Right ventricle myocardium inferior (tissue), 1 donor: ENCODE data around the gene GJD3. TPM values are rescaled to one million over a fixed set of nuclear protein-coding genes. Genes with fewer than 3 reads are reported as not detected.
"Not testable (repeated sequence)": the region's sequence is repeated elsewhere in the genome, so short reads cannot be mapped to it uniquely, and the experiment has no call there.

ENCODE experiments used
- ATAC-seq: fragments of 200-7000 bp; cut with Tn5 transposase; one replicate; pipeline ENCODE4 v1.9.1; 2020; ENCODE audit warnings: mild to moderate bottlenecking, moderate library complexity
- DNase-seq: peaks from one replicate; pipeline ENCODE4 v3.0.0; 2021; ENCODE audit errors: missing footprints
- intact Hi-C: fragments of 100-400 bp; cut with DNase I; formaldehyde crosslinking; loops from one replicate; pipeline ENCODE4 v1.11.0; 2022
- long read RNA-seq: library from polyadenylated mRNA; unstranded; transcript quantifications from one replicate; pipeline ENCODE4 v2.0.0, GENCODE V29; 2021
- total RNA-seq: library from RNA; stranded (reverse); fragmentation: NEBNext Ultra II Directional; extraction: Animal tissue kit (Norgen Biotek cat#: 25700); gene quantifications from one replicate; pipeline ENCODE4 v1.2.1, GENCODE V29; 2021
- donor health status: DM: no; HTN: yes; CAD: no; lungs with severe emphysema.

GJD3 gene
- total RNA-seq, result 0.92 TPM
- long read RNA-seq, result 0 reads

- ATAC-seq, result no peak
- intact Hi-C loops, result no loop called here
- DNase-seq, result no peak
These were observed at the start of gene GJD3 for GRCh38 chr17:40364121-40364861. Gene GJD3 (minus strand): TSS chr17:40364737. CDS start chr17:40363815, 922 bp downstream.

GRCh38 chr17:40414312-40414711 is 49.8 kb upstream of the GJD3 start:
- intact Hi-C loops, ATAC-seq, DNase-seq: not testable (repeated sequence)

- no peak for ATAC-seq
- no peak for DNase-seq
- intact Hi-C loops, result no loop called here
These were observed 48.3 kb upstream of the GJD3 start for GRCh38 chr17:40412880-40413279.

- ATAC-seq, result no peak
- intact Hi-C loops, result no loop called here
- no peak for DNase-seq
These were observed 47.3 kb upstream of the GJD3 start for GRCh38 chr17:40411821-40412220.

- DNase-seq (no peak), ATAC-seq (no peak)
- intact Hi-C loops, result no loop called here
These were observed 45.5 kb upstream of the GJD3 start for GRCh38 chr17:40410082-40410481.

- intact Hi-C loops, DNase-seq, ATAC-seq: not testable (repeated sequence)
These were observed 45.0 kb upstream of the GJD3 start for GRCh38 chr17:40409540-40409939.

- intact Hi-C loops, result no loop called here
- DNase-seq (no peak), ATAC-seq (no peak)
These were observed 42.9 kb upstream of the GJD3 start for GRCh38 chr17:40407460-40407859.

GRCh38 chr17:40404003-40404402 is 39.5 kb upstream of the GJD3 start:
- DNase-seq (no peak), ATAC-seq (no peak)
- intact Hi-C loops, result no loop called here

- intact Hi-C loops, result no loop called here
- no peak for DNase-seq
- ATAC-seq, result no peak
These were observed 38.1 kb upstream of the GJD3 start for GRCh38 chr17:40402668-40403067.

- ATAC-seq (peak; percentile 28), DNase-seq (no peak)
- intact Hi-C loops, result loop anchor here (1.0 to 5.0 kb wide), 4 partner anchors 42 to 161 kb away; partner anchors contain the start of gene IGFBP4
These were observed 34.6 kb upstream of the GJD3 start for GRCh38 chr17:40399185-40399584.

GRCh38 chr17:40386555-40386954 is 22.0 kb upstream of the GJD3 start:
- intact Hi-C loops, DNase-seq, ATAC-seq: not testable (repeated sequence)

GRCh38 chr17:40382251-40382650 is 17.7 kb upstream of the GJD3 start:
- ATAC-seq, result no peak
- intact Hi-C loops, result no loop called here
- no peak for DNase-seq

- no peak for ATAC-seq
- no peak for DNase-seq
- intact Hi-C loops, result no loop called here
These were observed 14.4 kb upstream of the GJD3 start for GRCh38 chr17:40378966-40379365.

- DNase-seq (no peak), ATAC-seq (no peak)
- intact Hi-C loops, result no loop called here
These were observed 13.3 kb upstream of the GJD3 start for GRCh38 chr17:40377832-40378231.

GRCh38 chr17:40376541-40376940 is 12.0 kb upstream of the GJD3 start:
- DNase-seq, intact Hi-C loops, ATAC-seq: not testable (repeated sequence)

- DNase-seq, intact Hi-C loops, ATAC-seq: not testable (repeated sequence)
These were observed 11.2 kb upstream of the GJD3 start for GRCh38 chr17:40375786-40376185.

GRCh38 chr17:40374821-40375498 is 10.4 kb upstream of the GJD3 start:
- DNase-seq (no peak), ATAC-seq (no peak)
- intact Hi-C loops, result no loop called here

- no peak for DNase-seq
These were observed 9.5 kb upstream of the GJD3 start for GRCh38 chr17:40373999-40374398.

GRCh38 chr17:40373324-40373723 is 8.8 kb upstream of the GJD3 start:
- ATAC-seq (no peak), DNase-seq (no peak)
- intact Hi-C loops, result no loop called here

More at GRCh38 chr17:40373999-40374398, 9.5 kb upstream of the GJD3 start:
- ATAC-seq, result no peak
- intact Hi-C loops, result no loop called here

- DNase-seq, intact Hi-C loops, ATAC-seq: not testable (repeated sequence)
These were observed 8.1 kb upstream of the GJD3 start for GRCh38 chr17:40372644-40373043.
